ENCODE measurements around the gene CREB5. TPM values are rescaled to one million over a fixed set of nuclear protein-coding genes. Genes with fewer than 3 reads are reported as not detected.

CREB5 gene
- total RNA-seq, 2 experiments from 2014 or later = not detected

GRCh38 chr7:28675429-28675828, 263.1 kb downstream of the CREB5 start:
- POLR2A ChIA-PET = no interaction called here
- Mint-ChIP-seq H3K27me3 (no peaks in the 10 kb centered on the region), H3K27ac (no peak overlapping the region), H3K9me3 (no peaks in the 10 kb centered on the region), H3K36me3 (ENCODE audit: low read depth) (no peaks in the 10 kb centered on the region), H3K4me1 (no peaks in the 10 kb centered on the region), H3K4me3 (no peak overlapping the region)
- DNase-seq = no peak
- CTCF ChIA-PET = no interaction called here

- ChIA-PET POLR2A (no interaction called here), CTCF (no interaction called here)
- no peaks in the 10 kb centered on the region for H3K27me3 Mint-ChIP-seq
- no peaks in the 10 kb centered on the region for H3K36me3 Mint-ChIP-seq (ENCODE audit: low read depth)
- H3K27ac Mint-ChIP-seq = no peak overlapping the region
- no peak overlapping the region for H3K4me3 Mint-ChIP-seq
- no peak for DNase-seq
- H3K4me1 Mint-ChIP-seq = no peaks in the 10 kb centered on the region
- H3K9me3 Mint-ChIP-seq = no peaks in the 10 kb centered on the region
Measured at GRCh38 chr7:28677668-28678067, 265.4 kb downstream of the CREB5 start.

DNA sequence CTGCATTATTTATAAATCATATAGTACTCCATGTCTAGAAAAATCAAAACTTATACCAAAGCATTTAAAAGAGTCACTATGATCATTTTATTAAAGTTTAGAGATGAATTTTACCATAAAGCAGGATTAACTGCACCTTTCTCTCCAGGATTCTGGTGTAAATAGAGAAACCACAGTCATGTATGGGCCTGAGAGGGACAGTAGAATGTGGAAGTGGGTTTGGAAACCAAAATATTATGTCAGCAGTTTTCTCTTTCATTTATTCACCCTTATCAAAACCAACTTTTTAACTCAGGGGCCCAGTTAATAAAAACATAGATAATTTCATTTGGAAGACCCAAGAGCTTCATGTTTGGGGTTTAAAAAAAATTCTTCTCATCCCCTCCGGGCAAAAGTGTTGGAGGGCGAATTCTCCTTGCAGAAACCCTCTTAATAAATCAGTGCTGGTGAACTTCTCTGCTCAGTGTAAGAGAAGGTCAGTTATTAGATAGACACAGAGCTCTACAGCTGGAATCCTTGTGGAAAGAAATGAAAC, 266.2 kb downstream of the CREB5 start:
- H3K4me1 Mint-ChIP-seq = no peaks in the 10 kb centered on the region
- ChIA-PET CTCF (no interaction called here), POLR2A (no interaction called here)
- no peak for DNase-seq
- H3K36me3 Mint-ChIP-seq (ENCODE audit: low read depth) = no peaks in the 10 kb centered on the region
- no peaks in the 10 kb centered on the region for H3K27me3 Mint-ChIP-seq
- no peak overlapping the region for H3K4me3 Mint-ChIP-seq
- H3K27ac Mint-ChIP-seq = no peak overlapping the region
- no peaks in the 10 kb centered on the region for H3K9me3 Mint-ChIP-seq

DNA sequence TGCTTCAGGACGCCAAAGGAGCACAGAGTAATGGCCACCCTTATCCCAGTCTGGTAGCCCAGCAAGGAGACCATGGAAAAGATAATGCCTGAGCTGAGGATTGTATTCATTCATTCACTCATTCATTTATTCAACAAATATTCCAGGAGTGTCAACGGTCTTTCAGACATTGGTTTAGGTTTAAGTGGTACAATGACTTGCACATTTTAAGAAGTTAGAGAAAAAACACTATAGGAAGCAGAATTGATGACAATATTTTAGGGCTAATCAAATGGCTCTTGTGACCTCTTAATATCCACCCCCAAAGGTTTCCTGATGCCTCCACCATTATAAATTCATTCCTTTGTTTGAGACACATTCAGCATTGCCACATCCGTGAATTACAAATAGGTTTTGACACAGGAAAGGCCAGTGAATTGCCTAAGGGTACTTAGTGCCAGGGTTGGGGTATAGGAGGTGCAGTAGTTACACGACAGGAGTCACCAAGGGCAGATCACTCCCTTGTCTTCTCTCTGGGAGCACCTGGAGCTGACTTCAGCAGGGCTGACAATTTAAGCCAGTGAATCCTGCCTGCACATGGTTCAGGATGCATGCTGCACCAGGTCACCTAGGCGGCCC, 269.5 kb downstream of the CREB5 start:
- no peaks in the 10 kb centered on the region for H3K36me3 Mint-ChIP-seq (ENCODE audit: low read depth)
- ChIA-PET CTCF (no interaction called here), POLR2A (no interaction called here)
- H3K27me3 Mint-ChIP-seq = peaks cover 6% of the 10 kb centered on the region
- no peak overlapping the region for H3K4me3 Mint-ChIP-seq
- no peaks in the 10 kb centered on the region for H3K9me3 Mint-ChIP-seq
- H3K4me1 Mint-ChIP-seq = no peaks in the 10 kb centered on the region
- no peak overlapping the region for H3K27ac Mint-ChIP-seq
- no peak for DNase-seq

- no peak overlapping the region for H3K4me3 Mint-ChIP-seq
- H3K36me3 Mint-ChIP-seq (ENCODE audit: low read depth) = no peaks in the 10 kb centered on the region
- H3K27me3 Mint-ChIP-seq = peaks cover 6% of the 10 kb centered on the region
- H3K4me1 Mint-ChIP-seq = no peaks in the 10 kb centered on the region
- POLR2A ChIA-PET = no interaction called here
- no peaks in the 10 kb centered on the region for H3K9me3 Mint-ChIP-seq
- CTCF ChIA-PET = interaction anchor here (0.6 kb wide), 1 partner anchor 11 kb away, joined by 3 read pairs; no protein-coding TSS in a partner anchor
- no peak overlapping the region for H3K27ac Mint-ChIP-seq
- no peak for DNase-seq
Measured at GRCh38 chr7:28682801-28683200, 270.5 kb downstream of the CREB5 start.

DNA sequence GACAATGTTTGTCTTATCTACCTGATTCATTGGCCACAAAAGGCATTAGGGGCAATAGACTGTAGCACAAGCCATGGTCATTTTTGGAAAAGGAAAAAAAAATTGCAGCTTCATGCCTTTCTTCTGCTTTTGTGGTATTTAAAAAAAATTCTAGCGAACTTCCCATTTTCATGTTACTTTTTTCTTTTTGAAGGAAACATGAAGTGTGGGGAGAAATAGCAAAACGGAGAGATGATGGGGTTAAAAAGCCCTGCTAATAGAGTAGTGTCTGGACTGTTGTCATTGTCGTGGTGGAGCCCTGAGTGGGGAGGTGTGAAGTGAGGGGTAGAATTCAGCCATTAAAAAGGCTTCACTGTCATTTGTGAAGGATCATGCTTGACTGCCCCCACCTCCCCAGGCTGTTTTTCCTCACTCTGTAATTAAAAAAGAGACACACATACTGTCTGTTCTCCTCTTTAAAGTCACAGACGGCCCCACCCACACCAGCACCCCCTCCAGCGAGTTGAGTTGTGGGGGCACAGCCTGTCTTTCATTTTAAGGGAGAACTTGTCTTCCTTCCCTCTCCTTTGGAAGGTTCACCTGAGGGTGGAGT, 272.4 kb downstream of the CREB5 start:
- no peak overlapping the region for H3K27ac Mint-ChIP-seq
- no peak for DNase-seq
- H3K4me1 Mint-ChIP-seq = no peaks in the 10 kb centered on the region
- ChIA-PET CTCF (no interaction called here), POLR2A (no interaction called here)
- peaks cover 6% of the 10 kb centered on the region for H3K27me3 Mint-ChIP-seq
- H3K36me3 Mint-ChIP-seq (ENCODE audit: low read depth) = no peaks in the 10 kb centered on the region
- H3K9me3 Mint-ChIP-seq = no peaks in the 10 kb centered on the region
- no peak overlapping the region for H3K4me3 Mint-ChIP-seq

DNA sequence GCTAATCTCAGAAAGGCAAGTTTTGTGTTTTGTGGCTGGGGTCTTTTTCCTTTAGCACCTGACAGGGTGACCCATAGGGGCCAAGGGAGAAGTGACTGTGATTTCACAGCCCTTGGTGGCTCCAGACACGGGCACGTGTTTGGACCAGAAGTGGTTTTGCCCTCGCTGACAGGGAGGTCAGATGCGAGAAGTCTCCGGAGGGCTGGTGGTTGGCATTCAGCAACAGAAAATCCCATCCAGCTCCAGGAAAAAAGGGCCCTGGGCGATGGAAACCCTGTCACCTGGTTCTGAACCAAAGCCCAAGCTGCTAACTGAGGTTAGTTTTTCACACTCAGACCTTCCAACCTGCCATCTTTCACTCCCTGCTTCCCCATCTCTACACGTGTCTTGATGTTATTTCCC, 272.9 kb downstream of the CREB5 start:
- no peaks in the 10 kb centered on the region for H3K9me3 Mint-ChIP-seq
- peaks cover 6% of the 10 kb centered on the region for H3K27me3 Mint-ChIP-seq
- H3K4me3 Mint-ChIP-seq = no peak overlapping the region
- no peak for DNase-seq
- H3K36me3 Mint-ChIP-seq (ENCODE audit: low read depth) = no peaks in the 10 kb centered on the region
- no peaks in the 10 kb centered on the region for H3K4me1 Mint-ChIP-seq
- ChIA-PET POLR2A (no interaction called here), CTCF (no interaction called here)
- no peak overlapping the region for H3K27ac Mint-ChIP-seq

DNA sequence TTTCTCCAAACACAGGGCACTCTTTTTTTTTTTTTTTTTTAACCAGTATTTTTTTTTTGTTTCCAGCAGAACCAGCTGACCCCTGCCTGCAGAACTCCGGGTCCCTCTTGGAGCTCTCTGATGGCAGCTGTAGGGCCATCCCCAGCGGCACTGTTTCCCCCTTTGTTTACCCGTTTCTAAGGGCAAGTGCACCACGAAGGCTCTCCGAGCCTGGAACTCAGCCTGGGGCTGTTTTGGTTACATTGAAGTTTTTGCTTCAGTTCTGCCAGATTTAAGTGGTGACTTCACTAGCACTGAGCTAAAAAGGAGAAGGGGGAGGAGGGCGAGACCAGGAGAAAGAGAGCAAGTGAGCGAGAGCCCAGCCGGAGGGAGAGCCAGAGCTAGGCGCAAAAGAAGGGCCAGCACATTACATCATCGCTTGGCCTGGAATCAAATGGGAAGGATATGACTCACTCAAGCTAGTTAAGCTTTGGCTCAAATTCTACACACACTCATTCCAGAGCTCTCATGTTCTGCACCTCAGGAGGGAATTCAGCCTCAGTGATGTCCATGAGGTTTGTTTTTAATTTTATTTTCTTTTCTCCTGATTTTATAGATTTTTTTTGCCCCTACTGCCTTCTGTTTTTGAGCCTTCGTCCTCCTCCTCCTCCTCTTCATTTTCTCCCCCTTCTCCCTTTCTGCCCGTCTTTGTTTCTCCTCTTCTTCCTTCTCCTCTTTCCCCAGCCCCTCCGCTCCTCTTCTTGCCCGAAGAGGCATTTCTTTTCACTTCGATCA, 273.5 kb downstream of the CREB5 start:
- CTCF ChIA-PET = no interaction called here
- Mint-ChIP-seq H3K4me3 (no peak overlapping the region), H3K36me3 (ENCODE audit: low read depth) (no peaks in the 10 kb centered on the region), H3K27me3 (peaks cover 6% of the 10 kb centered on the region), H3K9me3 (no peaks in the 10 kb centered on the region), H3K27ac (no peak overlapping the region), H3K4me1 (no peaks in the 10 kb centered on the region)
- no peak for DNase-seq
- POLR2A ChIA-PET = no interaction called here

- Mint-ChIP-seq H3K9me3 (no peaks in the 10 kb centered on the region), H3K27me3 (peaks cover 6% of the 10 kb centered on the region), H3K27ac (no peak overlapping the region), H3K4me3 (no peak overlapping the region), H3K36me3 (ENCODE audit: low read depth) (no peaks in the 10 kb centered on the region), H3K4me1 (no peaks in the 10 kb centered on the region)
- DNase-seq = no peak
- ChIA-PET POLR2A (no interaction called here), CTCF (no interaction called here)
Measured at GRCh38 chr7:28686418-28686800, 274.1 kb downstream of the CREB5 start.

- ChIA-PET POLR2A (no interaction called here), CTCF (no interaction called here)
- no peak for DNase-seq
- Mint-ChIP-seq H3K4me3 (no peak overlapping the region), H3K4me1 (no peaks in the 10 kb centered on the region), H3K36me3 (ENCODE audit: low read depth) (no peaks in the 10 kb centered on the region), H3K27me3 (peaks cover 6% of the 10 kb centered on the region), H3K27ac (no peak overlapping the region), H3K9me3 (no peaks in the 10 kb centered on the region)
Measured at GRCh38 chr7:28687537-28687936, 275.2 kb downstream of the CREB5 start.

DNA sequence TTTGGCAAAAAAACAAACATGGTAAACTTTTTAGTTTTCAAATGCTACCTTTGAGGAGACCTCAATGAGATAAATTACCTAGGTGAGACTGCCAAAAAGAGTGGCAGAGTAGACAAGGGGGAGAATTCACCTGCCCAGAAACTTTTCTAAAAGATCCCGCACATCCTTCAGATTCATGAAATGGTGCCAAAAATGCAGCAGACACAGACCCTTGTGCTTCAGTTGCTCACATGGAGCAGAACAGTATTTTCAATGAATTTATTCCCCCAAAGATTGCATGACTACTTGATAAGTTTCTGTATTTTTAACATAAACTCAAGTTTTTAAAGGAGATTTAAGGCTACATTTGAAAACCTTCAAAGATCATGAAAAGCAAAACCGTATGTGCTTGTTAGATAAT, 275.9 kb downstream of the CREB5 start:
- CTCF ChIA-PET = no interaction called here
- no peaks in the 10 kb centered on the region for H3K36me3 Mint-ChIP-seq (ENCODE audit: low read depth)
- H3K27ac Mint-ChIP-seq = no peak overlapping the region
- POLR2A ChIA-PET = no interaction called here
- H3K9me3 Mint-ChIP-seq = no peaks in the 10 kb centered on the region
- no peaks in the 10 kb centered on the region for H3K4me1 Mint-ChIP-seq
- peaks cover 6% of the 10 kb centered on the region for H3K27me3 Mint-ChIP-seq
- no peak for DNase-seq
- H3K4me3 Mint-ChIP-seq = no peak overlapping the region

DNA sequence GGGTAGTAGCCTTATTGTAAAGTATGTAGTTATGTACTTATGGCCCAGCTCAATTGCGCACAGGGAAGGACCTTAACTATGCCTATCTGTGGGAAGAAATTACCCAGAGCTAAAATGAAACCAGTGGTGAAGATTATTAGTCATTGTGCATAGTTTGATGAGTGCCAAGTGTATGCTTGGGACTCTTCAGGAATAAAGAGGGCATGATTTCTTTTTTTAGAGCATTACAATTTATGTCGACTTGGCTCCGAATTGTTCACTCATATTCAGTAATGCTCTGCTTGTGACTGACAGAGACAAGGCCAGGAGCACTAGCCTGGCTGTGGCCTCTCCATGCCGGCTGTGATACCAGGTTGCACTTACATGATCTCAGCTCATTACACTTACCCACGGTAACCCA, 276.3 kb downstream of the CREB5 start:
- Mint-ChIP-seq H3K27ac (no peak overlapping the region), H3K36me3 (ENCODE audit: low read depth) (no peaks in the 10 kb centered on the region), H3K9me3 (no peaks in the 10 kb centered on the region), H3K4me1 (no peaks in the 10 kb centered on the region), H3K4me3 (no peak overlapping the region), H3K27me3 (peaks cover 6% of the 10 kb centered on the region)
- no peak for DNase-seq
- CTCF ChIA-PET = no interaction called here
- POLR2A ChIA-PET = no interaction called here

- CTCF ChIA-PET = no interaction called here
- Mint-ChIP-seq H3K27ac (no peak overlapping the region), H3K9me3 (no peaks in the 10 kb centered on the region), H3K36me3 (ENCODE audit: low read depth) (no peaks in the 10 kb centered on the region), H3K4me3 (no peak overlapping the region), H3K27me3 (no peaks in the 10 kb centered on the region), H3K4me1 (no peaks in the 10 kb centered on the region)
- POLR2A ChIA-PET = no interaction called here
- DNase-seq = no peak
Measured at GRCh38 chr7:28695300-28696295, 283.3 kb downstream of the CREB5 start.
